ENCODE measurements around the gene PLCXD3.

The PLCXD3 gene

GRCh38 chr5:41410737-41411136 lies 99.7 kb downstream of the PLCXD3 start:
- H3K4me2 ChIP-seq (ENCODE audit: low read length) = no peak overlapping the region
- no CpG with 5 or more reads among the region's 4 CpGs for WGBS (ENCODE audit: extremely low coverage, insufficient coverage, insufficient read length)

DNA sequence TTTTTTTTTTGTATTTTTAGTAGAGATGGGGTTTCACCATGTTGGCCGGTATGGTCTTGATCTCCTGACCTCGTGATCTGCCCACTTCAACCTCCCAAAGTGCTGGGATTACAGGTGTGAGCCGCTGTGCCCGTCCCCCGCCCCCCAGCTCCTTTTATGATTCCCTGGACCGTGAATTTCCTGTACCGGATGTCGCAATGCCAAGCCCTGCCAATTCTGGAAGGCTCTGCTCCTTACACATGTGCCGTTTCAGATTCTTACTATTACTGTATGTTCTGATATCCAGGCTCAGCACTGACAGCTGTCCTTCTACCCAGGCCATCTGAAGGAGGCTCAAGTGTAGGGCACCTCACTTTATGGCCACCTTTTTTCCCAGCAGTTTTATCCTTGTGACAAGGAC lies 100.1 kb downstream of the PLCXD3 start:
- no peak overlapping the region for H3K4ac ChIP-seq (ENCODE audit: low read depth, low read length)
- no peak overlapping the region for H2AK5ac ChIP-seq (ENCODE audit: low read length)
- peaks cover 0 to 2% of the 10 kb centered on the region in 2 experiments for H3K4me1 ChIP-seq (ENCODE audit: control insufficient read depth in 1 of 2, insufficient read depth in 2 of 2, low read length in 2 of 2)
- H3K14ac ChIP-seq (ENCODE audit: low read length) = no peak overlapping the region
- DNase-seq = no peak
- H2BK5ac ChIP-seq (ENCODE audit: low read depth, low read length, poor library complexity) = no peak overlapping the region
- no peak overlapping the region for H3K4me3 ChIP-seq (ENCODE audit: low read depth, low read length)
- H3K27ac ChIP-seq (ENCODE audit: low read depth, low read length) = no peak overlapping the region
- H2BK12ac ChIP-seq (ENCODE audit: low read length) = peak overlapping the region; percentile 34
- H2AFZ ChIP-seq (ENCODE audit: insufficient read depth, low read length, poor library complexity) = no peak overlapping the region
- H4K91ac ChIP-seq (ENCODE audit: low read depth, low read length) = no peak overlapping the region
- H3K79me1 ChIP-seq (ENCODE audit: low read length) = no peaks in the 10 kb centered on the region
- no peak overlapping the region for H3K4me2 ChIP-seq (ENCODE audit: low read length)
- no CpG with 5 or more reads among the region's 9 CpGs for WGBS (ENCODE audit: extremely low coverage, insufficient coverage, insufficient read length)
- no peaks in the 10 kb centered on the region for H3K9me3 ChIP-seq (ENCODE audit: insufficient read depth, low read depth, low read length)
- no peak overlapping the region for H3K18ac ChIP-seq (ENCODE audit: low read length)
- H3K79me2 ChIP-seq (ENCODE audit: control insufficient read depth, insufficient read depth, low read length, poor library complexity) = no peaks in the 10 kb centered on the region
- H3K27me3 ChIP-seq (ENCODE audit: insufficient read depth, low read length) = no peaks in the 10 kb centered on the region
- H3K36me3 ChIP-seq (ENCODE audit: control insufficient read depth in 1 of 2, insufficient read depth in 2 of 2, low read length in 2 of 2) = no peaks in the 10 kb centered on the region
- no peak overlapping the region for H4K8ac ChIP-seq (ENCODE audit: low read depth, low read length)
- no peak overlapping the region for H3K9ac ChIP-seq (ENCODE audit: low read length)
- H4K12ac ChIP-seq (ENCODE audit: low read depth, low read length) = no peak overlapping the region
- no peak overlapping the region for H3K23ac ChIP-seq (ENCODE audit: low read length)
- H2BK120ac ChIP-seq (ENCODE audit: insufficient read depth, low read length, poor library complexity) = no peak overlapping the region

More at GRCh38 chr5:41410737-41411136, 99.7 kb downstream of the PLCXD3 start:
- no peak overlapping the region for H4K91ac ChIP-seq (ENCODE audit: low read depth, low read length)
- no peak overlapping the region for H3K18ac ChIP-seq (ENCODE audit: low read length)
- no peak overlapping the region for H4K8ac ChIP-seq (ENCODE audit: low read depth, low read length)
- peaks cover 0 to 2% of the 10 kb centered on the region in 2 experiments for H3K4me1 ChIP-seq (ENCODE audit: control insufficient read depth in 1 of 2, insufficient read depth in 2 of 2, low read length in 2 of 2)
- no peak overlapping the region for H3K27ac ChIP-seq (ENCODE audit: low read depth, low read length)
- no peak overlapping the region for H2AFZ ChIP-seq (ENCODE audit: insufficient read depth, low read length, poor library complexity)
- H3K23ac ChIP-seq (ENCODE audit: low read length) = no peak overlapping the region
- no peaks in the 10 kb centered on the region for H3K79me2 ChIP-seq (ENCODE audit: control insufficient read depth, insufficient read depth, low read length, poor library complexity)
- no peak overlapping the region for H3K9ac ChIP-seq (ENCODE audit: low read length)
- H3K4ac ChIP-seq (ENCODE audit: low read depth, low read length) = no peak overlapping the region
- no peak overlapping the region for H2BK12ac ChIP-seq (ENCODE audit: low read length)
- H2BK5ac ChIP-seq (ENCODE audit: low read depth, low read length, poor library complexity) = no peak overlapping the region
- no peak overlapping the region for H2AK5ac ChIP-seq (ENCODE audit: low read length)
- H3K9me3 ChIP-seq (ENCODE audit: insufficient read depth, low read depth, low read length) = no peaks in the 10 kb centered on the region
- H3K79me1 ChIP-seq (ENCODE audit: low read length) = no peaks in the 10 kb centered on the region
- DNase-seq = no peak
- no peak overlapping the region for H3K14ac ChIP-seq (ENCODE audit: low read length)
- no peak overlapping the region for H3K4me3 ChIP-seq (ENCODE audit: low read depth, low read length)
- H2BK120ac ChIP-seq (ENCODE audit: insufficient read depth, low read length, poor library complexity) = no peak overlapping the region
- no peaks in the 10 kb centered on the region for H3K36me3 ChIP-seq (ENCODE audit: control insufficient read depth in 1 of 2, insufficient read depth in 2 of 2, low read length in 2 of 2)
- H4K12ac ChIP-seq (ENCODE audit: low read depth, low read length) = no peak overlapping the region
- H3K27me3 ChIP-seq (ENCODE audit: insufficient read depth, low read length) = no peaks in the 10 kb centered on the region

- Histone ChIP-seq H2AFZ (ENCODE audit: insufficient read depth, low read length, poor library complexity) (no peak overlapping the region), H2BK5ac (ENCODE audit: low read depth, low read length, poor library complexity) (no peak overlapping the region), H3K18ac (ENCODE audit: low read length) (no peak overlapping the region), H3K4me3 (ENCODE audit: low read depth, low read length) (no peak overlapping the region), H3K36me3 (ENCODE audit: control insufficient read depth in 1 of 2, insufficient read depth in 2 of 2, low read length in 2 of 2) (no peaks in the 10 kb centered on the region), H2AK5ac (ENCODE audit: low read length) (no peak overlapping the region), H4K8ac (ENCODE audit: low read depth, low read length) (no peak overlapping the region), H3K23ac (ENCODE audit: low read length) (no peak overlapping the region), H2BK12ac (ENCODE audit: low read length) (no peak overlapping the region), H4K12ac (ENCODE audit: low read depth, low read length) (no peak overlapping the region), H3K27ac (ENCODE audit: low read depth, low read length) (no peak overlapping the region), H3K9ac (ENCODE audit: low read length) (no peak overlapping the region), H4K91ac (ENCODE audit: low read depth, low read length) (no peak overlapping the region), H3K79me1 (ENCODE audit: low read length) (no peaks in the 10 kb centered on the region), H3K14ac (ENCODE audit: low read length) (no peak overlapping the region), H3K27me3 (ENCODE audit: insufficient read depth, low read length) (no peaks in the 10 kb centered on the region), H3K79me2 (ENCODE audit: control insufficient read depth, insufficient read depth, low read length, poor library complexity) (no peaks in the 10 kb centered on the region), H3K4me1 (ENCODE audit: control insufficient read depth in 1 of 2, insufficient read depth in 2 of 2, low read length in 2 of 2) (peaks cover 0 to 2% of the 10 kb centered on the region in 2 experiments), H3K9me3 (ENCODE audit: insufficient read depth, low read depth, low read length) (no peaks in the 10 kb centered on the region), H2BK120ac (ENCODE audit: insufficient read depth, low read length, poor library complexity) (no peak overlapping the region), H3K4me2 (ENCODE audit: low read length) (no peak overlapping the region), H3K4ac (ENCODE audit: low read depth, low read length) (no peak overlapping the region)
- no CpG with 5 or more reads among the region's 6 CpGs for WGBS (ENCODE audit: extremely low coverage, insufficient coverage, insufficient read length)
- no peak for DNase-seq
Measured at GRCh38 chr5:41408676-41409443, 101.5 kb downstream of the PLCXD3 start.

DNA sequence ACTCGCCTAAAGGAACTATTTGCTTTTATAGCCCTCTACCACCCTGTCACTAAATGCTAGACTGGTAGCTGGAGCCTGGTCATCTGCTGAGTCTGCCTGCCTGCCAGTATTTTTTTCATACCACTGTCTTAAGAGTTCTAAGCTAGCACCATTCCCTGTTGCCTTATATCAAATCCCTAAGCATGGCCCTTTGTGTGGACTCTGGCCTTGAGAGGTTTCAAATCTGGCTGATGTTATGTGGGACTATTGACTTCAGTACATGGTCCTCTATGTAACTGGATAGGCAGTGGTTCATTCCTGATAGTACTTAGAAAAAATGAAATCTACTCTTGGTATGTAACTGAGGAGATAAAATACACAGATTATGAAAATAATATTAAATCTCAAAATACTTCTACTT lies 103.5 kb downstream of the PLCXD3 start:
- Histone ChIP-seq H3K4ac (ENCODE audit: low read depth, low read length) (no peak overlapping the region), H3K79me2 (ENCODE audit: control insufficient read depth, insufficient read depth, low read length, poor library complexity) (no peaks in the 10 kb centered on the region), H4K91ac (ENCODE audit: low read depth, low read length) (no peak overlapping the region), H3K23ac (ENCODE audit: low read length) (no peak overlapping the region), H4K8ac (ENCODE audit: low read depth, low read length) (no peak overlapping the region), H3K4me2 (ENCODE audit: low read length) (no peak overlapping the region), H2BK120ac (ENCODE audit: insufficient read depth, low read length, poor library complexity) (no peak overlapping the region), H2AFZ (ENCODE audit: insufficient read depth, low read length, poor library complexity) (no peak overlapping the region), H3K9ac (ENCODE audit: low read length) (no peak overlapping the region), H2BK5ac (ENCODE audit: low read depth, low read length, poor library complexity) (no peak overlapping the region), H3K27ac (ENCODE audit: low read depth, low read length) (no peak overlapping the region), H3K36me3 (ENCODE audit: control insufficient read depth in 1 of 2, insufficient read depth in 2 of 2, low read length in 2 of 2) (no peaks in the 10 kb centered on the region), H3K27me3 (ENCODE audit: insufficient read depth, low read length) (no peaks in the 10 kb centered on the region), H2BK12ac (ENCODE audit: low read length) (no peak overlapping the region), H3K9me3 (ENCODE audit: insufficient read depth, low read depth, low read length) (no peaks in the 10 kb centered on the region), H2AK5ac (ENCODE audit: low read length) (no peak overlapping the region), H3K4me1 (ENCODE audit: control insufficient read depth in 1 of 2, insufficient read depth in 2 of 2, low read length in 2 of 2) (peaks cover 0 to 2% of the 10 kb centered on the region in 2 experiments), H3K18ac (ENCODE audit: low read length) (no peak overlapping the region), H3K14ac (ENCODE audit: low read length) (no peak overlapping the region), H4K12ac (ENCODE audit: low read depth, low read length) (no peak overlapping the region), H3K79me1 (ENCODE audit: low read length) (no peaks in the 10 kb centered on the region), H3K4me3 (ENCODE audit: low read depth, low read length) (no peak overlapping the region)
- no peak for DNase-seq
- no CpG with 5 or more reads among the region's 1 CpG for WGBS (ENCODE audit: extremely low coverage, insufficient coverage, insufficient read length)

Data from trophoblast cell (in vitro differentiated cells and primary cell).